Measurements from ENCODE around the gene EPOP.

DNA sequence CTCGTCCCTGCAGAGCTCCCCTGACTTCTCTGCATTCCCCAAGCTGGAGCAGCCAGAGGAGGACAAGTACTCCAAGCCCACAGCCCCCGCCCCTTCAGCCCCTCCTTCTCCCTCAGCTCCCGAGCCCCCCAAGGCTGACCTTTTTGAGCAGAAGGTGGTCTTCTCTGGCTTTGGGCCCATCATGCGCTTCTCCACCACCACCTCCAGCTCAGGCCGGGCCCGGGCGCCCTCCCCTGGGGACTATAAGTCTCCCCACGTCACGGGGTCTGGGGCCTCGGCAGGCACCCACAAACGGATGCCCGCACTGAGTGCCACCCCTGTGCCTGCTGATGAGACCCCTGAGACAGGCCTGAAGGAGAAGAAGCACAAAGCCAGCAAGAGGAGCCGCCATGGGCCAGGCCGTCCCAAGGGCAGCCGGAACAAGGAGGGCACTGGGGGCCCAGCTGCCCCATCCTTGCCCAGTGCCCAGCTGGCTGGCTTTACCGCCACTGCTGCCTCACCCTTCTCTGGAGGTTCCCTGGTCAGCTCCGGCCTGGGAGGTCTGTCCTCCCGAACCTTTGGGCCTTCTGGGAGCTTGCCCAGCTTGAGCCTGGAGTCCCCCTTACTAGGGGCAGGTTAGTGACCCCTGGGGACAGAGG is 41.7 kb upstream of the EPOP start:
- TF ChIP-seq, protein P1, sequence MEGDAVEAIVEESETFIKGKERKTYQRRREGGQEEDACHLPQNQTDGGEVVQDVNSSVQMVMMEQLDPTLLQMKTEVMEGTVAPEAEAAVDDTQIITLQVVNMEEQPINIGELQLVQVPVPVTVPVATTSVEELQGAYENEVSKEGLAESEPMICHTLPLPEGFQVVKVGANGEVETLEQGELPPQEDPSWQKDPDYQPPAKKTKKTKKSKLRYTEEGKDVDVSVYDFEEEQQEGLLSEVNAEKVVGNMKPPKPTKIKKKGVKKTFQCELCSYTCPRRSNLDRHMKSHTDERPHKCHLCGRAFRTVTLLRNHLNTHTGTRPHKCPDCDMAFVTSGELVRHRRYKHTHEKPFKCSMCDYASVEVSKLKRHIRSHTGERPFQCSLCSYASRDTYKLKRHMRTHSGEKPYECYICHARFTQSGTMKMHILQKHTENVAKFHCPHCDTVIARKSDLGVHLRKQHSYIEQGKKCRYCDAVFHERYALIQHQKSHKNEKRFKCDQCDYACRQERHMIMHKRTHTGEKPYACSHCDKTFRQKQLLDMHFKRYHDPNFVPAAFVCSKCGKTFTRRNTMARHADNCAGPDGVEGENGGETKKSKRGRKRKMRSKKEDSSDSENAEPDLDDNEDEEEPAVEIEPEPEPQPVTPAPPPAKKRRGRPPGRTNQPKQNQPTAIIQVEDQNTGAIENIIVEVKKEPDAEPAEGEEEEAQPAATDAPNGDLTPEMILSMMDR (IDR thresholded peaks at IDR 0.05; ENCODE audit: poor library complexity), result no peak
- no peak for TF ChIP-seq EZH2phosphoT487 (IDR thresholded peaks at IDR 0.05; ENCODE audit: low read depth, severe bottlenecking, unreplicated experiment)
- no peak for TF ChIP-seq EZH2 (IDR thresholded peaks at IDR 0.05; ENCODE audit: borderline replicate concordance)
